Measurements from ENCODE around the gene CST7. TPM values are rescaled to one million over a fixed set of nuclear protein-coding genes. Genes with fewer than 3 reads are reported as not detected.

The CST7 gene
- total RNA-seq, 1 experiment from 2014 or later, result not detected

GRCh38 chr20:25005220-25005619 lies 56.2 kb downstream of the CST7 start:
- no peak overlapping the region for H2AFZ ChIP-seq (ENCODE audit: low read depth, low read length, poor library complexity, severe bottlenecking)
- intact Hi-C loops (cut with micrococcal nuclease), result no loop called here
- ChIA-PET RAD21 (ENCODE audit: low non-redundant PET in 1 of 2, low total read pairs in 2 of 2, uncharacterized antibody in 2 of 2, unreplicated experiment in 2 of 2) (no interaction called here), POLR2A (no interaction called here), CTCF (no interaction called here)
- H3K4me1 ChIP-seq (ENCODE audit: control insufficient read depth in 1 of 2, insufficient read depth in 2 of 2, low read length in 2 of 2), result peaks cover 0 to 5% of the 10 kb centered on the region in 2 experiments; a peak in 1 of 4 replicates
- H3K36me3 ChIP-seq (ENCODE audit: control insufficient read depth in 1 of 2, insufficient read depth in 2 of 2, low read length in 2 of 2), result no peaks in the 10 kb centered on the region
- ATAC-seq (no peak), DNase-seq (ENCODE audit: low read depth, low spot score) (no peak)
- TF ChIP-seq FOSL1 (IDR thresholded peaks at IDR 0.05; ENCODE audit: low read depth) (no peak), JUND (IDR thresholded peaks at IDR 0.05) (no peak), CTCF (IDR thresholded peaks at IDR 0.05 in 2 of 3, conservative IDR thresholded peaks at IDR 0.05 in 1 of 3; ENCODE audit: borderline replicate concordance in 1 of 3, insufficient read depth in 1 of 3, low read depth in 2 of 3, low read length in 2 of 3) (no peak), REST (IDR thresholded peaks at IDR 0.05; ENCODE audit: low read depth) (no peak), MAX (IDR thresholded peaks at IDR 0.05) (no peak), EZH2phosphoT487 (IDR thresholded peaks at IDR 0.05; ENCODE audit: borderline replicate concordance) (no peak)
- no TSS peak for BruUV-seq (replicated peaks)
- H3K27me3 ChIP-seq (ENCODE audit: insufficient read depth, low read length), result no peaks in the 10 kb centered on the region
- no peaks in the 10 kb centered on the region for H3K79me2 ChIP-seq (ENCODE audit: insufficient read depth, low read length)
- H3K9me3 ChIP-seq (ENCODE audit: control insufficient read depth in 1 of 2, insufficient read depth in 1 of 2, low read depth in 1 of 2, low read length in 2 of 2), result no peaks in the 10 kb centered on the region
- H3K4me3 ChIP-seq (replicated peaks in 1 of 2; ENCODE audit: low read depth in 1 of 2, low read length in 2 of 2), result no peak overlapping the region
- H3K4me2 ChIP-seq (ENCODE audit: low read length), result no peak overlapping the region
- no peaks in the 10 kb centered on the region for H4K20me1 ChIP-seq (ENCODE audit: insufficient read depth)
- no peaks in the 10 kb centered on the region for H3K9me2 ChIP-seq (ENCODE audit: insufficient read depth)
- no peak overlapping the region for H3K27ac ChIP-seq (ENCODE audit: low read depth, low read length)
- H3K9ac ChIP-seq (ENCODE audit: low read length), result no peak overlapping the region
